ENCODE measurements around the gene DNM3.

- TF ChIP-seq CREB3L1 (IDR thresholded peaks at IDR 0.05; ENCODE audit: borderline replicate concordance, low read depth) (no peak), POLR2A (conservative IDR thresholded peaks at IDR 0.05) (no peak), MXI1 (IDR thresholded peaks at IDR 0.05; ENCODE audit: low read depth, low read length) (no peak), DIDO1 (tag; IDR thresholded peaks at IDR 0.05; ENCODE audit: low read depth) (no peak), RNF219 (CRISPR knock-in tag; IDR thresholded peaks at IDR 0.05) (no peak), NR4A1 (CRISPR knock-in tag; IDR thresholded peaks at IDR 0.05) (no peak), NR4A1 (tag; IDR thresholded peaks at IDR 0.05) (no peak), POLR3G (IDR thresholded peaks at IDR 0.05; ENCODE audit: extremely low read depth, insufficient read length, insufficient replicate concordance) (no peak), POLR2H (tag; IDR thresholded peaks at IDR 0.05; ENCODE audit: low read depth) (no peak), IRF9 (tag; IDR thresholded peaks at IDR 0.05) (no peak), CTCF (IDR thresholded peaks at IDR 0.05 in 2 of 3, conservative IDR thresholded peaks at IDR 0.05 in 1 of 3; ENCODE audit: insufficient read depth in 2 of 3, low read depth in 1 of 3, low read length in 3 of 3) (no peak), ZC3H8 (IDR thresholded peaks at IDR 0.05) (no peak), CREB1 (IDR thresholded peaks at IDR 0.05) (no peak), CREB1 (CRISPR knock-in tag; IDR thresholded peaks at IDR 0.05) (no peak), NONO (IDR thresholded peaks at IDR 0.05; ENCODE audit: low read depth in 2 of 2, low read length in 1 of 2) (no peak), MAFG (tag; conservative IDR thresholded peaks at IDR 0.05) (no peak)
Measured at GRCh38 chr1:171877701-171878100, 36.4 kb downstream of the DNM3 start.
